GM12872 (cell line): Measurements from ENCODE around the gene CD22.

ENCODE experiments used
- CTCF ChIP-seq: IDR thresholded peaks from 3 replicates; pipeline ENCODE4 v1.5.1; 2011; ENCODE audit warnings: low read depth, mild to moderate bottlenecking, low read length, moderate library complexity; ENCODE audit not compliant: insufficient read depth

Gene CD22

GRCh38 chr19:35318679-35319448, 10.1 kb upstream of the CD22 start:
- TF ChIP-seq CTCF = no peak

- TF ChIP-seq CTCF = no peak
Observed at GRCh38 chr19:35320065-35320713, 8.8 kb upstream of the CD22 start.

- TF ChIP-seq CTCF = no peak
Observed at GRCh38 chr19:35321291-35321690, 7.7 kb upstream of the CD22 start.

DNA sequence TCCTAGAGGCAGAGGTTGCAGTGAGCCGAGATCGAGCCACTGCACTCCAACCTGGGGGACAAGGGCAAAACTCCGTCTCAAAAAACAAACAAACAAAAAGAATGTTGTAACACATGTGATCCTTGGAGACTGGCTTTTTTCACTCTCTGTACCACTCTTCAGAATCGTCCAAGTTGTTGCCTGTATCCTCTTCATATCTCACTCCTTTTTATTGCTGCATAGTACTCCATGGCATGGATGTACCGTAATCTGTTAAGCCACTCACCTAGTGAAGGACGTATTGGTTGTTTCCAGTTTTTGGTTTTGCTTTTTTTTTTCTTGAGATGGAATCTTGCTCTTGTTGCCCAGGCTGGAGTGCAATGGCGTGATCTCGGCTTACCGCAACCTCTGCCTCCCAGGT, 7.0 kb upstream of the CD22 start:
- no peak for TF ChIP-seq CTCF

- peak; percentile 55; the same call in 2 of the 3 replicates for TF ChIP-seq CTCF
Observed at GRCh38 chr19:35327642-35328041, 1.3 kb upstream of the CD22 start.

- TF ChIP-seq CTCF = no peak
Observed at GRCh38 chr19:35329323-35329722, 336 bp downstream of the CD22 start.

- no peak for TF ChIP-seq CTCF
Observed at GRCh38 chr19:35330475-35330874, 1.5 kb downstream of the CD22 start.
